Activated CD8-positive, alpha-beta memory T cell treated with anti-CD3 and anti-CD28 coated beads, Interleukin-2, amount 10 ng/mL, durations not matched to agents 7 days and 5 days (primary cell): ENCODE measurements around the gene SPINT2. TPM values are rescaled to one million over a fixed set of nuclear protein-coding genes. Genes with fewer than 3 reads are reported as not detected.
A peak's percentile ranks its signal among the peaks of the same experiment; 100 is the strongest.
"Not testable (repeated sequence)": the region's sequence is repeated elsewhere in the genome, so short reads cannot be mapped to it uniquely, and the experiment has no call there.

ENCODE experiments used
- ATAC-seq: fragments of 150-1000 bp; cut with Tn5 transposase; one replicate; pipeline ENCODE4 v1.10.0; 2021; ENCODE audit warnings: moderate library complexity
- CTCF ChIA-PET: fragments of 350-600 bp; sonication (Branson Sonifier 250); formaldehyde crosslinking; loops from one replicate; lab custom pipeline; 2021; ENCODE audit warnings: antibody characterized with exemption; lab: Charles Lee
- DNase-seq: peaks from one replicate; pipeline ENCODE4 v3.0.0-alpha.2; 2020
- H3K27ac Mint-ChIP-seq: one replicate; pipeline ENCODE4 v1.8.0; 2021; ENCODE audit warnings: mild to moderate bottlenecking, mixed read lengths
- H3K27me3 Mint-ChIP-seq: one replicate; pipeline ENCODE4 v1.8.0; 2021; ENCODE audit warnings: mixed read lengths
- H3K36me3 Mint-ChIP-seq: one replicate; pipeline ENCODE4 v1.8.0; 2021; ENCODE audit warnings: mild to moderate bottlenecking, mixed read lengths
- H3K4me1 Mint-ChIP-seq: one replicate; pipeline ENCODE4 v1.8.0; 2021; ENCODE audit warnings: mixed read lengths
- H3K4me3 Mint-ChIP-seq: one replicate; pipeline ENCODE4 v1.8.0; 2021; ENCODE audit warnings: mild to moderate bottlenecking, moderate library complexity, mixed read lengths
- H3K9me3 Mint-ChIP-seq: one replicate; pipeline ENCODE4 v1.8.0; 2022; ENCODE audit warnings: low read depth, mixed read lengths
- total RNA-seq, 2 experiments: library from RNA; stranded (reverse); gene quantifications; one replicate each; pipeline ENCODE4 v1.2.3, GENCODE V29; 2021

Gene SPINT2
- total RNA-seq, 2 experiments from 2014 or later: 9.3 to 15.6 TPM

GRCh38 chr19:38248421-38248820, 16.0 kb upstream of the SPINT2 start:
- no peaks in the 10 kb centered on the region for H3K9me3 Mint-ChIP-seq
- H3K4me3 Mint-ChIP-seq: no peak overlapping the region
- H3K36me3 Mint-ChIP-seq: no peaks in the 10 kb centered on the region
- DNase-seq (no peak), ATAC-seq (no peak)
- CTCF ChIA-PET: no interaction called here
- H3K27me3 Mint-ChIP-seq: no peaks in the 10 kb centered on the region
- H3K27ac Mint-ChIP-seq: no peak overlapping the region
- peaks cover 9% of the 10 kb centered on the region for H3K4me1 Mint-ChIP-seq

GRCh38 chr19:38250428-38250820, 13.9 kb upstream of the SPINT2 start:
- CTCF ChIA-PET: interaction anchor here (0.5 to 1.2 kb wide), 3 partner anchors 25 to 130 kb away, joined by 3 read pairs; partner anchors contain the start of gene CATSPERG
- no peaks in the 10 kb centered on the region for H3K36me3 Mint-ChIP-seq

GRCh38 chr19:38250821-38251563, 13.4 kb upstream of the SPINT2 start:
- no peaks in the 10 kb centered on the region for H3K36me3 Mint-ChIP-seq
- ATAC-seq: no peak

More at GRCh38 chr19:38250428-38250820, 13.9 kb upstream of the SPINT2 start:
- Mint-ChIP-seq H3K27me3 (peaks cover 6% of the 10 kb centered on the region), H3K4me3 (no peak overlapping the region), H3K9me3 (no peaks in the 10 kb centered on the region), H3K27ac (no peak overlapping the region), H3K4me1 (peaks cover 4% of the 10 kb centered on the region)
- ATAC-seq (no peak), DNase-seq (no peak)

GRCh38 chr19:38251564-38252051, 12.8 kb upstream of the SPINT2 start:
- CTCF ChIA-PET: interaction anchor here (1.0 to 1.3 kb wide), 3 partner anchors 8 to 83 kb away, joined by 3 to 4 read pairs (median 4); no protein-coding TSS in a partner anchor
- Mint-ChIP-seq H3K4me1 (peaks cover 5% of the 10 kb centered on the region), H3K36me3 (no peaks in the 10 kb centered on the region), H3K9me3 (no peaks in the 10 kb centered on the region), H3K27ac (no peak overlapping the region), H3K27me3 (peaks cover 12% of the 10 kb centered on the region), H3K4me3 (no peak overlapping the region)
- DNase-seq (no peak), ATAC-seq (no peak)

More at GRCh38 chr19:38250821-38251563, 13.4 kb upstream of the SPINT2 start:
- CTCF ChIA-PET: interaction anchor here (0.5 to 1.3 kb wide), 5 partner anchors 8 to 131 kb away, joined by 3 to 4 read pairs (median 3); no protein-coding TSS in a partner anchor
- peaks cover 11% of the 10 kb centered on the region for H3K27me3 Mint-ChIP-seq
- DNase-seq: no peak
- H3K9me3 Mint-ChIP-seq: no peaks in the 10 kb centered on the region
- peaks cover 4% of the 10 kb centered on the region for H3K4me1 Mint-ChIP-seq
- no peak overlapping the region for H3K27ac Mint-ChIP-seq
- H3K4me3 Mint-ChIP-seq: no peak overlapping the region

GRCh38 chr19:38252385-38252784, 12.0 kb upstream of the SPINT2 start:
- CTCF ChIA-PET: interaction anchor here (0.9 to 1.3 kb wide), 4 partner anchors 8 to 82 kb away, joined by 3 to 4 read pairs (median 4); no protein-coding TSS in a partner anchor
- H3K27ac Mint-ChIP-seq: no peak overlapping the region

GRCh38 chr19:38252941-38253691, 11.3 kb upstream of the SPINT2 start:
- ATAC-seq (no peak), DNase-seq (no peak)
- CTCF ChIA-PET: interaction anchor here (0.9 to 1.1 kb wide), 2 partner anchors 9 to 19 kb away, joined by 3 read pairs; no protein-coding TSS in a partner anchor
- Mint-ChIP-seq H3K27me3 (peaks cover 22% of the 10 kb centered on the region), H3K36me3 (no peaks in the 10 kb centered on the region), H3K4me1 (peaks cover 11% of the 10 kb centered on the region), H3K27ac (no peak overlapping the region), H3K9me3 (no peaks in the 10 kb centered on the region), H3K4me3 (no peak overlapping the region)

More at GRCh38 chr19:38252385-38252784, 12.0 kb upstream of the SPINT2 start:
- ATAC-seq: no peak
- Mint-ChIP-seq H3K9me3 (no peaks in the 10 kb centered on the region), H3K36me3 (no peaks in the 10 kb centered on the region), H3K4me3 (no peak overlapping the region), H3K27me3 (peaks cover 19% of the 10 kb centered on the region), H3K4me1 (peaks cover 11% of the 10 kb centered on the region)
- DNase-seq: no peak

GRCh38 chr19:38253788-38254187, 10.6 kb upstream of the SPINT2 start:
- Mint-ChIP-seq H3K36me3 (no peaks in the 10 kb centered on the region), H3K27ac (no peak overlapping the region), H3K4me1 (peaks cover 11% of the 10 kb centered on the region), H3K27me3 (peaks cover 22% of the 10 kb centered on the region), H3K4me3 (no peak overlapping the region), H3K9me3 (no peaks in the 10 kb centered on the region)
- no peak for DNase-seq
- no peak for ATAC-seq
- CTCF ChIA-PET: no interaction called here

GRCh38 chr19:38255383-38256014, 8.9 kb upstream of the SPINT2 start:
- Mint-ChIP-seq H3K36me3 (no peaks in the 10 kb centered on the region), H3K27me3 (peaks cover 22% of the 10 kb centered on the region), H3K4me1 (peaks cover 11% of the 10 kb centered on the region), H3K4me3 (no peak overlapping the region), H3K27ac (no peak overlapping the region), H3K9me3 (no peaks in the 10 kb centered on the region)
- DNase-seq (no peak), ATAC-seq (no peak)
- CTCF ChIA-PET: interaction anchor here (0.6 to 1.0 kb wide), 4 partner anchors 11 to 78 kb away, joined by 3 to 5 read pairs (median 4); no protein-coding TSS in a partner anchor

- DNase-seq, H3K36me3 Mint-ChIP-seq, ATAC-seq, H3K9me3 Mint-ChIP-seq, H3K4me3 Mint-ChIP-seq, H3K27ac Mint-ChIP-seq: not testable (repeated sequence)
- Mint-ChIP-seq H3K27me3 (peaks cover 18% of the 10 kb centered on the region), H3K4me1 (peaks cover 21% of the 10 kb centered on the region)
- CTCF ChIA-PET: interaction anchor here (0.7 kb wide), 1 partner anchor 118 kb away, joined by 5 read pairs; no protein-coding TSS in a partner anchor
Measured at GRCh38 chr19:38261942-38262341, 2.4 kb upstream of the SPINT2 start.

- H3K27me3 Mint-ChIP-seq: peaks cover 14% of the 10 kb centered on the region
- no peak overlapping the region for H3K27ac Mint-ChIP-seq
- DNase-seq (no peak), ATAC-seq (no peak)
- no peak overlapping the region for H3K4me3 Mint-ChIP-seq
- H3K4me1 Mint-ChIP-seq: peaks cover 19% of the 10 kb centered on the region
- CTCF ChIA-PET: no interaction called here
- H3K9me3 Mint-ChIP-seq: no peaks in the 10 kb centered on the region
- no peaks in the 10 kb centered on the region for H3K36me3 Mint-ChIP-seq
Measured at GRCh38 chr19:38262585-38263268, 1.6 kb upstream of the SPINT2 start.

- CTCF ChIA-PET: interaction anchor here (1.0 to 1.6 kb wide), 3 partner anchors 20 to 361 kb away, joined by 3 to 5 read pairs (median 3); no protein-coding TSS in a partner anchor
- H3K4me1 Mint-ChIP-seq: peaks cover 19% of the 10 kb centered on the region
- peak; percentile 88 for ATAC-seq
- peaks cover 11% of the 10 kb centered on the region for H3K27me3 Mint-ChIP-seq
- no peaks in the 10 kb centered on the region for H3K36me3 Mint-ChIP-seq
- peak; percentile 71 for DNase-seq
- no peaks in the 10 kb centered on the region for H3K9me3 Mint-ChIP-seq
- H3K4me3 Mint-ChIP-seq: peak overlapping the region; percentile 63
- peak overlapping the region; percentile 60 for H3K27ac Mint-ChIP-seq
Measured at GRCh38 chr19:38263689-38264485, 486 bp upstream of the SPINT2 start.
